Endothelial cell of umbilical vein (primary cell): Measurements from ENCODE around the gene MCHR1.

Experiments used
- CTCF ChIP-seq, 2 donors: IDR thresholded peaks; 1 replicate in 1 of 2; 2 replicates in 1 of 2; pipeline ENCODE4 v1.5.1; 2011; ENCODE audit warnings: low read length in 2 of 2, mild to moderate bottlenecking in 2 of 2, moderate library complexity in 2 of 2, control low read depth in 1 of 2, inconsistent platforms in 1 of 2, low read depth in 1 of 2; ENCODE audit not compliant: insufficient read depth in 1 of 2; ENCODE audit errors: extremely low read depth in 1 of 2
- EZH2 ChIP-seq: IDR thresholded peaks from 2 replicates; pipeline ENCODE4 v1.6.1; 2012; ENCODE audit warnings: borderline replicate concordance, low read depth, mild to moderate bottlenecking, moderate library complexity, low read length, inconsistent platforms; ENCODE audit not compliant: severe bottlenecking
- POLR2A ChIP-seq: IDR thresholded peaks from 2 replicates; pipeline ENCODE4 v1.6.1; 2012; ENCODE audit warnings: low read depth, mild to moderate bottlenecking, control low read depth, low read length

- TF ChIP-seq POLR2A = no peak
- TF ChIP-seq EZH2 = no peak
- TF ChIP-seq CTCF (IDR thresholded peaks at IDR 0.05; ENCODE audit: extremely low read depth in 1 of 2, insufficient read depth in 1 of 2, low read depth in 1 of 2, low read length in 2 of 2) = no peak
Measured at GRCh38 chr22:40705918-40706682, 26.8 kb downstream of the MCHR1 start.
